ENCODE data around the gene PRKAB1.

The PRKAB1 gene

DNA sequence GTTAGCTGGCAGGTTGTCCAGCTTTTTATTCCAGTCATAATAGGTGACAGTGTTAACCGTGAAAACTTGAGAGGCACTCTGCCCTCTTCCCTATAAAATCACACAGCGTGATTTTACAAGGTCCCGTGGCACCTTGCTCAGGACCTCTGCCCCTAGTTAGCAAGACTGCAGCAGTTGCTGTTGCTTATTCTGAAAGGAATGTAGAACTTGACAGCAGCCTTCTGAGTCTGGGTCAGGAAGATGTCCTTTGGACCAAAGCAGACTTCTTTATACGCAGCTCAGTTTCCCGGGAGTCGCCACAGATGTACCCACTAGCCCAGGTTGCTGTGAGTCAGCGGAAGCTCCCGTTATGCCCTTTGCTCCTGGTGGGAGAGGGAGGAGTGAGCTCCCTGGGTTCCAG is 13.2 kb downstream of the PRKAB1 start:
- DNase-seq: peak; percentile 27
- in situ Hi-C loops (cut with HindIII; ENCODE audit: low pct_ligation_motif_present, low pct_unique_long_range_greater_than_20kb, low sequenced_read_pairs): no loop called here

DNA sequence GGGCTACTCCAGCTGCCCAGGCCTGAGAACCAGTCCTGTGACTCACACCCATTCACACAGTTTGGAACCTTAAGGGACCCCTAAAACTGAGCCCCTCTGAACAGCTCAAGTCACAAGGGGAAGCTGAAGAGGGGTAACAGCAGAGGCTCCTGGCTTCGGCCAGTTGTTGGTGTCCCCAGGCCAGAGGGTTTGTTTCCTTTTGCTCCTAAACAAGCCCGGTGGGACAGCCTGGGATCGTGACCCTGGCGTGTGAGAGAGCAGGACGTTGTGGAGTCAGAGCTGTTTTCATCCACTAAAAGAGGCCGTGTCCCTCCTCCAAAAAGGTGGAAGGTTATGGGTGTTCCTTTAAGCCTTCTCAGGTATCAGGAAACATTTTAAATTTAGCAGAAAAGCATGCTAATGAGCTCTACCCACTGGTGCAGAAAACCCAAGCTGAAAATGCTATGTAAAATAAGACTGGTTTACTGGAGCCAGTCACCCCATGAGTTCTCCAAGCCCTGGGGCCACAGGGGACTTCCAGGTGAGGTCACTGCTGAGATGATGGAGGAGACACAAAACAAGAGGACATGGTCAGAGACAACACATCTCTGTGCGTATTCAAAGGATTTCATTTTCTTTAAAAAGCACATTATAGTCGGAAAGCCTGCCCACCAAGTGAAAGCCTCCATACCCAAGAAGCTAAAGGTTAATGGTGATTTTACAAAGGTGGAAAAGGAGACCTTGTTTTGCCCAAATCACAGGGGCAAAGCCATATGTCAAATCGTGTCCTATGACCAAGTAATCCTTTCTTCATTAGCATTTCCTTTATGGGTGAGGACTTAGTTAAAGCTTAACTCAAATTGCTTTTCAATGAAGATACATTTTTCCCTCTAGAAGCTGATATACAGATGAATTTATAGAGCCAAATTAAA is 14.1 kb downstream of the PRKAB1 start:
- no peak for DNase-seq
- in situ Hi-C loops (cut with HindIII; ENCODE audit: low pct_ligation_motif_present, low pct_unique_long_range_greater_than_20kb, low sequenced_read_pairs): no loop called here

DNA sequence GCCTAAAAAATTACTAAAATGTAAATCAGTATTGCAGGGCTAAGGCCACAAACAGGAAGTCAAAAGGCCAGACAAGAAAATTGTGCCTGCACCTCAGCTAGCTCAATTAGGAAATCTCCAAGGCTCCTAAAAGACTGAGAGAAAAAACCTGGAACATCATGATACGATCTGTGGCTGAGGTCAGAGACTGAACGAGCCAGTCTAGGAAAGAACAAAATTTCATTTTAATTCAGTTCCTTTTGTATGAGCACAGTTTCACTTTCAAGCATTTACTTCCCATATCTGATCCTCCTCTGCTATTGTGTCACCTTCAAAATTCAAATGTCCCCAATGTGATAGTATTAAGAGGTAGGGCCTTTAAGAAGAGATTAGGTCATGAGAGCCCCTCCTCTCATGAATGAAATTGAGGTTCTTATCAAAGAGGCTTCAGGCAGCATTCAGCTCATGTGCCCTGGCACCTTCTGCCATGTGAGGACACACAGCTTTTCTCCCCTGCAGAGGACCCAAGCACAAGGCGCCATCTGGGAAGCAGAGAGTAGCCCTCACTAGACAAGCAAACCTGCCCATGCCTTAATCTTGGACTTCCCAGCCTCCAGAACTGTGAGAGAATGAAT is 14.8 kb downstream of the PRKAB1 start:
- no peak for DNase-seq
- in situ Hi-C loops (cut with HindIII; ENCODE audit: low pct_ligation_motif_present, low pct_unique_long_range_greater_than_20kb, low sequenced_read_pairs): no loop called here

DNA sequence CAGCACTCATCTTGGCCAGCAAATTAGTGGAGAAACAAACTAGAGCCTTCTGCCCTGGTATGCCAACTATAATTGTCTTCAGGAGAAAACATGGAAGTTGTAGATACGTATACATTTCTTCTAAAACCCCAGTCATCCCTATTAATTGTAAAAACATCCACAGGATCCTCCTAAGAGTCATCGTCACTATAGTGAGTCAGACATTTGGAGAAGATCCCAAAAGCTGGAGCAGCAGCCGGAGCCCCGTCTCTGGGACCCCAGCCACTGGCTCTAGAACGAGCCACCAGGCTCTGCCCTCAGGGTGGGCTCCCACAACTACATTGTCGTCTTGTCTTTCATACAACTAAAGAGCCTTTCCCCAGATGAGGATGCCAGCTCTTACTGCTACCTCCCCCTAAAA is 15.5 kb downstream of the PRKAB1 start:
- no peak for DNase-seq
- in situ Hi-C loops (cut with HindIII; ENCODE audit: low pct_ligation_motif_present, low pct_unique_long_range_greater_than_20kb, low sequenced_read_pairs): no loop called here

DNA sequence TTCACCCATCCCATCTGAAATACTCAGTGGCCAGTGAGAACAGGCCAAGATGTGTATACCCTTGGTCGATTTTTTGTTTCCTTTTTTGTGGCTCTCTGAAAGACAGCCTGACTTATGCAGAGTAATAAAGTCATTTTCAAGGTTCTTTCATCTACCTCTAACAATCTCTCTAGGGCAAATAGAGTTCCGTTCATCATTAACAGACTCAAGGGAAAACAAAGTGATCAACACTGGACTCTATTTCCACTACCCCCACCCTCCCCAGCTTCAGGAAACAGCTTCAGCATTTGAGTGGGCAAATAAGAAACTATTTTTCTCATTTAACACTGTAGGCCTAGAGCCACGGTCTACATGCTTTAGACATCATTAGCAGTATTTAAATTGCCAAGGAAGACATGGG is 15.9 kb downstream of the PRKAB1 start:
- in situ Hi-C loops (cut with HindIII; ENCODE audit: low pct_ligation_motif_present, low pct_unique_long_range_greater_than_20kb, low sequenced_read_pairs): no loop called here
- no peak for DNase-seq

DNA sequence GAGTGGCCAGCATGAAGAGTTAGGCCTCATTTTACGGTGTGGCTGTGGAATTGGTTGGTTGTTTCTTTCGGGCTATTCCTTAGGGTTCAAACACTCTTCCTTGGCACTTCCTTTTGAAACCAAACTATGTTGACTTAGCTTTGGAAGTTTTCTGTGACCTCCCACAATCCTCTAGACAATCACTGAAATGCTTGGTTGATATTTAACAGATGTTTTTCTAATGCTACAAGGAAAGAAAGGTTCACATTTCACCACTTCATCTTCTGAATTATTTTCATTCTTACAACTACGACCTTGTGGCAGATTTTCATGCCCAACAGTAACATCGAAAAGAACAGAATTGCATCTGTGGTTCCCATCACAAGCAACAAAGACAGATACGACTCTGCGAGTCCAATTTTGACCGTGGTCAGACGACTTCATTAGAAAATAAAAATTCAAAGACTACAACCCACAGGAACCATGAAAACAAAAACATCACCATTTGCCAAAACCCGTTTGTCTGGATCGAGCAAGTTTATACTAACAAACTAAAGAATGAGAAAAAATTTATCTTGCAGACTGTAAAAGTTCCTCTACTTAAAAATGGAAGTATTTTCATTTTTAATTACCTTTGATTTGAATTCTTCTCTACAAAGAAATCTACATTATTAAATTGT is 16.9 kb downstream of the PRKAB1 start:
- in situ Hi-C loops (cut with HindIII; ENCODE audit: low pct_ligation_motif_present, low pct_unique_long_range_greater_than_20kb, low sequenced_read_pairs): no loop called here
- DNase-seq: no peak

DNA sequence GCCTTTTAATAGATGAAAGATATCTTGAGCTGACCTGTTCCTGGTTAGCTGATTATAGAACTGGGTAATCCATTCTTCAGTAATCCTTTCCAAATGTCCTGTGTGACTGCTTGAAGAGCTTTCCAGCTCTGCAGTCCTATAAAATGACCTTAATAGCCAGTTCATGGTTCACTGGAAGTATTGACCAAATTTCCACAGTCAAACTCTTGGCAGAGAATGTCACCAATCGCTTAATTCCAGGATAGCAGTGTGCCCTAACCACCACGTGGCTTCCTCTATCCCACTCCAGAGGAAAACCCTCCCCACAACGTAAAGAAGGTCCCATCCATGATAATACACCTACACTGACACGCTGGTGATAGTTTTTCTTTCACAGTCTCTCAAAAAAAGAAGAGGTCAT is 17.4 kb downstream of the PRKAB1 start:
- no peak for DNase-seq
- in situ Hi-C loops (cut with HindIII; ENCODE audit: low pct_ligation_motif_present, low pct_unique_long_range_greater_than_20kb, low sequenced_read_pairs): no loop called here

DNA sequence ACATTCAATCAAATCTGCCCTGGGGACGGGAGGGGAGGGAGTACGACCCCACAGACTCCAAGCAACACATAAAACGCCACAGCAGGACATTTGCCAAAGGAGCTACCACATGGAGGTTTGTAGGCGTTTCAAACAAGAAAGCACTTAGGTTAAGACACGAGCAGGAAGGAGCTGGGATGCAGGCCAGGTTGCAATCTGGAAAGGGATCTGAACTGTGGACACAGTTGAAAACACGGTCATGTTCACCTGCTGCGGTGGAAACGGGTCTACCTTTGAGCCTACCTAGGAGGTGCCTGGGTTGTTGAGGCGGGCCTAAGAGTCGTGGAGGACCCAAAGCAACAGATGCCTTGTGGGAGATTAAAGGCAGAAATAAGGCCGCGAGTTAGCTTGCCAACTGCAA is 18.4 kb downstream of the PRKAB1 start:
- in situ Hi-C loops (cut with HindIII; ENCODE audit: low pct_ligation_motif_present, low pct_unique_long_range_greater_than_20kb, low sequenced_read_pairs): no loop called here
- no peak for DNase-seq

DNA sequence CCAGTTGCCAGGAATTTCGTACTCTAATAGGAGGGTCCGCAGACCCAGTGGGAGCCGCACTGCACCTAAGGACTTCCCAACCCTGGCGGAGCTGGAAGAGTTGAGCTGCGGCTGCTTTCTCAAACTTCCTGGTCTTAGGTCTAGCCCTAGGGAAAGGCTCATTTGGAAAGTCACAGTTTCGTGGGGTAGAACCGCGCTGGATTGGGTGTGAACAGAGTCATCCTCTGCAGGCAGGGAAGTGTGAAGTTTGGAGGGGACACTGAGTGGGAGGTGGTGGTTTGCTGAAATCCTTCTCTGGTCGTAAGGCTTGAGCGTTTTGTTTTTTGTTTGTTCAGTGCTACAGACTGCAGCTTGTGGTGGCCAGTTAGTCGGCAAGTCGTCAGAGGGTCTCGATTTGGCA is 18.8 kb downstream of the PRKAB1 start:
- no peak for DNase-seq
- in situ Hi-C loops (cut with HindIII; ENCODE audit: low pct_ligation_motif_present, low pct_unique_long_range_greater_than_20kb, low sequenced_read_pairs): no loop called here

DNA sequence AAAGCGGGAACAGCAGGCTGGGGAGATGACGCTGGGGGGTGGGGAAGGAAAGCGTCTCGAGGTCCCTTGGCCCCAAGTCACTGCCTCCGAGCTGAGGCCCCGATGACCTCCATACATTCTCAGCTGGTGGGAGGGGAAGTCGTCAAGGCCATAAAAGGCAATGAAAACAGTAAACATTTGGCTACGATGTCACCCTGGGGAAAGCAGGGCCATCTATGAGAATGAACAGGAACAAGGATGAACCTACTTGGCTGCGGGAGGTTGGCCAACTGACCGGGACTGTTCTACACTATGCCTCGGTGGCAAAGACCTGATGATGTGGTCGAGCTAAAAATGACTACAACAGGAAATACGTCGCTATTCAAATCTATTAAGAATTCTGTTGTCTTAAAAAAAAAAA is 19.5 kb downstream of the PRKAB1 start:
- in situ Hi-C loops (cut with HindIII; ENCODE audit: low pct_ligation_motif_present, low pct_unique_long_range_greater_than_20kb, low sequenced_read_pairs): no loop called here

DNA sequence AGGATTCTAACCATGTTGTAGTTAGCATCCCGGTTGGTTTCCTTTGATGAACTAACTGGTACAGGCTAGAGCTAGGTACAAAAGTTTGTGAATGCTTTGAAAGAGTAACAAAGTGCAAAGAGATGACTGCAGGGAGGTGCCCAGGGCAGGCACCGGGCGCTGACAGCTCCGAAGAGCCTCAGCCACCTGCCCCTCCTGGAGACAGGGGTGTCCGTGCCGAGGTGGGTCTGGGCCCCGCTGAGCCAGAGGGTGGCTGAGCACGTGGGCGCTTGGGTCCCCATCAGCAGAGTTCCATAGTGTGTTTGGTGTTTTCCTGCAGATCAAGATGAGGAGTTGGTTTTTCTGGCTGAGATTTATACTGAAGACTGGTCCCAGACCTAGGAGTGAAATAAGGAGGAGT is 19.9 kb downstream of the PRKAB1 start:
- no peak for DNase-seq
- in situ Hi-C loops (cut with HindIII; ENCODE audit: low pct_ligation_motif_present, low pct_unique_long_range_greater_than_20kb, low sequenced_read_pairs): no loop called here

More for the DNA sequence above, 19.5 kb downstream of the PRKAB1 start:
- no peak for DNase-seq

DNA sequence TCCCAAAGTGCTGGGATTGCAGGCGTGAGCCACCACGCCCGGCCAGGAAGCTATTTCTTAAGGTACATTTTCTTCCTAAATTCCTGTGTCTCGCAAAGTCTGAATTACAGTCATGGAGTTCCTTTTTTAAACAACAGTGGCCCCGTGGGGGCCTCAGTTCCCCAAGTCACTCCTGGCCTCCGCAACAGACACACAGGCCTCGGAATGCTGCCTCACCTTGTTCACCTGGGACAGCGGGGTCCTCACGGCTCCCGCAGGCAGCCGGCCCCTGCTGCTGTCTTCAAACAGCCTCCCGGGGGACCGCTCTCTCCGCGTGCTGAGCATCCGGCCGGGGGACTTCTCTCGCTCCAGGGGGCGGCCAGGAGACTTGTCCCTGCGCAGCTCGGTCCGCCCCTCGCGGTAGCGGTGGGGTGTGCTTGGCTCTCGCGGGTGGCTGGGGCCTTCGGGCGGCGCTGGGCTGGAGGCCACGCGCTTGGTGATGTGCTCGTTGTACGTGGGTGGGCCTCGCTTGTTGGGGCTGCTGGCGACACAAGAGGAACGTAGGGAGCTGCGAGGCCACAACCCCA is 22.1 kb downstream of the PRKAB1 start:
- DNase-seq: no peak
- in situ Hi-C loops (cut with HindIII; ENCODE audit: low pct_ligation_motif_present, low pct_unique_long_range_greater_than_20kb, low sequenced_read_pairs): no loop called here

DNA sequence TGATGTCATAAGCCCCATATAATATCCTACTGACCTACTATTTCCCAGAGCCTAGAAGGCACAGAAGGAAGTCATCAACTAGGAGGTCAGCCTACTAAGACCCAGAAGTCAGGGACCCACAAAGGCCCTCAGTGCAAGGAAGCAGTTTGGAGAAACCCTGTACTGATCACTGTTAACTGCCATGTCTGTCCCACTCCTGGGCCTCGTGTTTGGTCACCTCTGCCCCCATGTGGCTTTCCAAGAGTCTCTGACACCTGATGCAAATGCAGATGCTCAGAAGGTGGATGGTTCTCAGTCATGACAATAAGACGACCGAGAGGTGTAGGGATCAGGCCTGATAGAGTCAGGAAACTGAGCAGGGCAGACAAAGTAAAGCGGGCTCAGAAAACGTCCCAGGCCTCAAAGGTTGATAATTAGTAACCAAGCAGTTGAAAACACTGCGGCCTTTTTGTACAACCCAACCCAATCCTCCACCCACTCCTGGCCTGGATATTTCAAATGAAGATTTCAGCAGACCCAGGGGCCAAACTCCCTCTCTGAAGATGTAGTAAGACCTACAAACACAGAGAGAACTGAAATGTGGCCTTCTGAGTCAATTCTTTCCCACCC is 23.4 kb downstream of the PRKAB1 start:
- no peak for DNase-seq
- in situ Hi-C loops (cut with HindIII; ENCODE audit: low pct_ligation_motif_present, low pct_unique_long_range_greater_than_20kb, low sequenced_read_pairs): no loop called here

DNA sequence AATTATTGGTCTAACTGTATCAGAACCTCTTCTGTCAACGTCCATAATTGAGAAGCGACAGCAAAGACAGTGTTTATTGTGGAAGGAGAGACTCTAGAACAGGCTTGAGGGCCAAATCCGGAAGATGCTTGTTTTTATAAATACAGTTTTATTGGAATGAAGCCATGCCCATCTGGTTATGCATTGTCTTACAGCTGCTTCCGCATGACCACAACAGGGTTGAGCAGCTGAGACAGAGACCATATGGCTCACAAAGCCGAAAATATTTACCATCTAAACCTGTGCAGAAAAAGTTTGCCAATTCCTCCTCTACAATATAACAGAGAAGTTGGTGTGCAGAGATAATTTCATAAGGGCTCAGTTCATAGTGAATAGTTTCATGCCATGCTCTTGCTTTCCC is 24.5 kb downstream of the PRKAB1 start:
- no peak for DNase-seq
- in situ Hi-C loops (cut with HindIII; ENCODE audit: low pct_ligation_motif_present, low pct_unique_long_range_greater_than_20kb, low sequenced_read_pairs): no loop called here

DNA sequence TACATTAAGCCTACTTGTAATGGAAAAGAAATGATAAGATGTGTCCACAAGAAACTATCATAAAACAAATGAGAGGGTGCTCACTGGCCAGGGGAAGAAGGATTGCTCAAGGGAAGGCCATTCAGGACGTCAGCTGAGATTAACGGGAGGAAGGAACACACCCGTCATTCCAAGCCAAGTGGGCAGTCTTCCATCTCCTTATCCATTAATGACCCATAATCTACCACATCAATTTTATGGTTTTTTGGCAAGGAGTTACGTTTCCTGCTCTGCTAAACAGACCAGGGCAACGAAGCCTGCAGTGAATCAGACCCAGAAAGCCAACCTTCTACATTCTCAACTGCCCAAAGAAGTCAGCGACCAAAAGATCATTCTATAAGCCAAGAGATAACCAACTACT is 25.1 kb downstream of the PRKAB1 start:
- in situ Hi-C loops (cut with HindIII; ENCODE audit: low pct_ligation_motif_present, low pct_unique_long_range_greater_than_20kb, low sequenced_read_pairs): no loop called here
- DNase-seq: peak; percentile 59

DNA sequence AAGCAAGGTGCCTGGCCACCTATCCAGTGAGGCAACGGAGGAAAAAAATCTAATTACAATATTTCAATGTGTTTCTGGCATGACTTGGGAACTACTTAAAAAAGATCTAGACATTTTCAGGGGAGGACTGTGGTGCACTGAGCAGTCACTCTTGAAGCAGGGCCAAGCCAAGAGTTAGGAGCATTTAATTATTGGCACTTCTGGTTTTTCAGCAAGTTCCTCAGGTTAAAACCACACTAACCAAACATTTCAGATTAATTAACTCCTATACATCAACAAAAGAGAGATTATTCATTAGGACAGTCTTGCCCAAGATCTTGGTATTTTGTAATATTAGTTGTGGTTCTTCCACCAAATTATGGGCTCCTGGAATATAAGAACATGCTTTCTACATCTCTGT is 25.6 kb downstream of the PRKAB1 start:
- DNase-seq: no peak
- in situ Hi-C loops (cut with HindIII; ENCODE audit: low pct_ligation_motif_present, low pct_unique_long_range_greater_than_20kb, low sequenced_read_pairs): no loop called here

DNA sequence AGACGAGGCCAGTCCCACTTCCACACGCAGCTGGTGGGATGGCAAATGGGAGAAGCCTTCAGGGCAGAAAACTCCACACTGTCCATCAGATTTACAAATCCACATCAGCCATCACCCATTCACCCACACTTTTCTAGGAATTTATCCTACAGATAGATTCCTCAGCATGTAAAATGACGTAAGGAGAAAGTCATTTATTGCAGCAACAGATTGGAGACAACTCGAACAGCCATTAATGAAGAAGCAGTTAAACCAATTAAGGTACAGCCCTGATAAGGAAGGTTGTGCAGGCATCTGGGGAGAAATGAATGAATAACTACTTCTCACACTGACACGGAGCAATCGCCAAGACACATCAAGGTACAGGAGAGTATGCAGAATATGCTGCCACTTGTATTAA is 26.2 kb downstream of the PRKAB1 start:
- in situ Hi-C loops (cut with HindIII; ENCODE audit: low pct_ligation_motif_present, low pct_unique_long_range_greater_than_20kb, low sequenced_read_pairs): no loop called here
- no peak for DNase-seq

DNA sequence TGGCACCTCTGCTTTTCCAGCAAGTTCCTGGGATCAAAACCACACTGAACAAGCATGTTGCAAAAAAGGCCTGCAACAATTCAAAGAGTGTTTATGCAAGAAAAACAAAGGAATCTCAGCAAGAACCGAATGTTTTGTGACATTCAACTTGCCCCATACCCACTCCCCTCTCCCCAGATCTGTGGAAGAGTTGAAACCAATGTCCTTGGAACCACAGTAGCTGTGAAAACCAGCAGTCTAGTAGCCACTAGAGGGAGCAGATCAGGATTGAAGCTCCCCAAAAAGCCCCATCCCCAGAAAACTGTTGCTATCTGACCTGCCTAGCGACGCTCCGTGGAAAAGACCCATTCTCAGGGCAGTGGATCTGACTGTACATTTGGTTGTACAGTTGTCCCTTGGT is 27.1 kb downstream of the PRKAB1 start:
- DNase-seq: peak; percentile 38
- in situ Hi-C loops (cut with HindIII; ENCODE audit: low pct_ligation_motif_present, low pct_unique_long_range_greater_than_20kb, low sequenced_read_pairs): no loop called here

DNA sequence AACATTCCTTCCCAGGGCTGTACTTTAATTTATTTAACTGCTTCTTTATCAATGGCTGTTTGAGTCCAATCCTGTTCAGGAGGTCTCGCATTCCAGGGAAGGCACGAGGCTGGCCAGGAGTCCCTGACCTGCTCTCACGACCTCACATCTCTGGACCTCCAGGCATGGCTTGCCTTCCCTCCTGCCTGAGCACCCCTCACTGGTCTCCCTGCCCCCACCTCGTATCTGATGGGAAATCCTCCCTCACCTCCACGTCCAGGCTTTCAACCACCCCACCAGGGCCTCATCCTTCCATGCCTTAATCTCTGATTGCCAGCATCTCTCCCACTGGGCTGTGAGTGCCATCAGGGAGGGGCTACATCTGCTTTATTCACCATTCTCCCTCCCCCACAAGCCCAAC is 29.0 kb downstream of the PRKAB1 start:
- no peak for DNase-seq
- in situ Hi-C loops (cut with HindIII; ENCODE audit: low pct_ligation_motif_present, low pct_unique_long_range_greater_than_20kb, low sequenced_read_pairs): no loop called here

Measured in ACHN (cell line).